Measurements from ENCODE around the gene PPP2R1B.

The PPP2R1B gene

GRCh38 chr11:111779118-111779517 lies 12.9 kb upstream of the PPP2R1B start:
- Mint-ChIP-seq H3K4me3 (no peak overlapping the region), H3K27ac (no peak overlapping the region), H3K27me3 (ENCODE audit: low read depth) (no peaks in the 10 kb centered on the region), H3K4me1 (peaks cover 17% of the 10 kb centered on the region), H3K9me3 (no peaks in the 10 kb centered on the region), H3K36me3 (ENCODE audit: low read depth) (peaks cover 5% of the 10 kb centered on the region)
- TF ChIP-seq CTCF (IDR thresholded peaks at IDR 0.05; ENCODE audit: unreplicated experiment in 3 of 3), result no peak

GRCh38 chr11:111778047-111778558 lies 11.9 kb upstream of the PPP2R1B start:
- H3K4me3 Mint-ChIP-seq, result no peak overlapping the region
- no peak for TF ChIP-seq CTCF (IDR thresholded peaks at IDR 0.05; ENCODE audit: unreplicated experiment in 3 of 3)
- no peaks in the 10 kb centered on the region for H3K36me3 Mint-ChIP-seq (ENCODE audit: low read depth)
- H3K4me1 Mint-ChIP-seq, result peaks cover 17% of the 10 kb centered on the region
- H3K27ac Mint-ChIP-seq, result peak overlapping the region in 1 of 3 experiments; percentile 77
- no peaks in the 10 kb centered on the region for H3K9me3 Mint-ChIP-seq
- H3K27me3 Mint-ChIP-seq (ENCODE audit: low read depth), result no peaks in the 10 kb centered on the region

- Mint-ChIP-seq H3K4me3 (no peak overlapping the region), H3K9me3 (no peaks in the 10 kb centered on the region), H3K27me3 (ENCODE audit: low read depth) (peaks cover 3% of the 10 kb centered on the region), H3K27ac (peak overlapping the region in 2 of 3 experiments; percentile 13 to 77), H3K36me3 (ENCODE audit: low read depth) (no peaks in the 10 kb centered on the region), H3K4me1 (peaks cover 17% of the 10 kb centered on the region)
- TF ChIP-seq CTCF (IDR thresholded peaks at IDR 0.05; ENCODE audit: unreplicated experiment in 3 of 3), result peak; percentile 78 to 86 (median 78)
These were observed 11.2 kb upstream of the PPP2R1B start for GRCh38 chr11:111777094-111778046.

GRCh38 chr11:111776398-111777093 lies 10.4 kb upstream of the PPP2R1B start:
- TF ChIP-seq CTCF (IDR thresholded peaks at IDR 0.05; ENCODE audit: unreplicated experiment in 3 of 3), result no peak
- no peaks in the 10 kb centered on the region for H3K36me3 Mint-ChIP-seq (ENCODE audit: low read depth)
- peaks cover 3% of the 10 kb centered on the region for H3K27me3 Mint-ChIP-seq (ENCODE audit: low read depth)
- no peak overlapping the region for H3K4me3 Mint-ChIP-seq
- H3K27ac Mint-ChIP-seq, result peak overlapping the region in 1 of 3 experiments; percentile 13
- peaks cover 17% of the 10 kb centered on the region for H3K4me1 Mint-ChIP-seq
- no peaks in the 10 kb centered on the region for H3K9me3 Mint-ChIP-seq

GRCh38 chr11:111774955-111775710 lies 8.9 kb upstream of the PPP2R1B start:
- Mint-ChIP-seq H3K36me3 (ENCODE audit: low read depth) (no peaks in the 10 kb centered on the region), H3K9me3 (no peaks in the 10 kb centered on the region), H3K4me3 (no peak overlapping the region), H3K4me1 (peaks cover 17% of the 10 kb centered on the region), H3K27ac (peak overlapping the region; percentile 69 to 77 (median 73)), H3K27me3 (ENCODE audit: low read depth) (peaks cover 8% of the 10 kb centered on the region)
- no peak for TF ChIP-seq CTCF (IDR thresholded peaks at IDR 0.05; ENCODE audit: unreplicated experiment in 3 of 3)

All from nephron (organoid).